HCT116 (cell line): ENCODE data around the gene C17orf67. TPM values are rescaled to one million over a fixed set of nuclear protein-coding genes. Genes with fewer than 3 reads are reported as not detected.

ENCODE experiments used
- ATAC-seq: fragments of 200-7000 bp; cut with Tn5 transposase; 2 replicates; pipeline ENCODE4 v1.9.1; 2020; ENCODE audit warnings: mild to moderate bottlenecking, moderate library complexity
- BruUV-seq: library from RNA; stranded (reverse); fragments of 400-500 nt; replicated peaks from 2 replicates; lab custom pipeline; 2021; lab: Mats Ljungman, UMichigan
- CTCF ChIA-PET: fragments of 300-600 bp; sonication (Branson Sonifier 250); formaldehyde crosslinking; loops from one replicate; lab custom pipeline; 2021; ENCODE audit warnings: antibody characterized with exemption; lab: Charles Lee
- POLR2A ChIA-PET: fragments of 300-600, 350-600 bp; sonication (Branson Sonifier 250); formaldehyde crosslinking; loops from one replicate; lab custom pipeline; 2021; ENCODE audit warnings: antibody characterized with exemption; lab: Charles Lee
- RAD21 ChIA-PET, 2 experiments: fragments of 300-600 bp; sonication (Branson Sonifier 250); formaldehyde crosslinking; loops; one replicate each; lab custom pipeline; 2023; ENCODE audit warnings: low total read pairs in 2 of 2; ENCODE audit not compliant: uncharacterized antibody in 2 of 2, unreplicated experiment in 2 of 2, low non-redundant PET in 1 of 2; lab: Charles Lee
- DNase-seq: peaks from one replicate; pipeline ENCODE4 v3.0.0-alpha.2; 2010; ENCODE audit warnings: low read depth, low spot score
- H2AFZ ChIP-seq: fragments of 200-600 bp; shearing (Covaris generic), sonication (generic); 2 replicates; pipeline ENCODE4 v1.6.1; 2017; ENCODE audit warnings: low read depth, mixed run types, mixed read lengths, antibody characterized with exemption, low read length; ENCODE audit not compliant: poor library complexity, severe bottlenecking
- H3K27ac ChIP-seq: 2 replicates; pipeline ENCODE4 v1.5.1; 2012; ENCODE audit warnings: low read depth, low read length
- H3K27me3 ChIP-seq: fragments of 200-600 bp; sonication (generic); 2 replicates; pipeline ENCODE4 v1.6.1; 2016; ENCODE audit warnings: mixed run types, low read length, mixed read lengths; ENCODE audit not compliant: insufficient read depth
- H3K36me3 ChIP-seq, 2 experiments: fragments of 200-500 bp in 1 of 2; fragments of 200-600 bp in 1 of 2; sonication (Bioruptor generic) in 1 of 2; sonication (generic) in 1 of 2; 2 replicates each; pipeline versions ENCODE4 v1.5.1 to v1.6.1; 2014 to 2016; ENCODE audit warnings: low read length in 2 of 2, inconsistent platforms in 1 of 2, mixed read lengths in 1 of 2, mixed run types in 1 of 2; ENCODE audit not compliant: insufficient read depth in 2 of 2, control insufficient read depth in 1 of 2
- H3K4me1 ChIP-seq, 2 experiments: fragments of 200-600 bp in 1 of 2; sonication (generic) in 1 of 2; 2 replicates each; pipeline versions ENCODE4 v1.5.1 to v1.6.1; 2012 to 2017; ENCODE audit warnings: low read length in 2 of 2, inconsistent platforms in 1 of 2, mild to moderate bottlenecking in 1 of 2, mixed read lengths in 1 of 2, mixed run types in 1 of 2, moderate library complexity in 1 of 2; ENCODE audit not compliant: insufficient read depth in 2 of 2, control insufficient read depth in 1 of 2
- H3K4me2 ChIP-seq: fragments of 200-600 bp; sonication (generic); 2 replicates; pipeline ENCODE4 v1.6.1; 2017; ENCODE audit warnings: mixed run types, low read length, mixed read lengths
- H3K4me3 ChIP-seq, 2 experiments: fragments of 200-600 bp in 1 of 2; sonication (generic) in 1 of 2; replicated peaks in 1 of 2; 2 replicates each; pipeline ENCODE4 v1.5.1; 2011 to 2016; ENCODE audit warnings: low read length in 2 of 2, control low read depth in 1 of 2, low read depth in 1 of 2, mild to moderate bottlenecking in 1 of 2, mixed read lengths in 1 of 2, mixed run types in 1 of 2
- H3K79me2 ChIP-seq: fragments of 200-600 bp; sonication (generic); 2 replicates; pipeline ENCODE4 v1.6.1; 2017; ENCODE audit warnings: mild to moderate bottlenecking, mixed run types, low read length, moderate library complexity, mixed read lengths; ENCODE audit not compliant: insufficient read depth
- H3K9ac ChIP-seq: fragments of 200-600 bp; sonication (generic); 2 replicates; pipeline ENCODE4 v1.6.1; 2016; ENCODE audit warnings: low read length, mixed read lengths
- H3K9me2 ChIP-seq: fragments of 200-600 bp; sonication (generic), shearing (Covaris generic); 2 replicates; pipeline ENCODE4 v1.6.1; 2017; ENCODE audit warnings: mixed run types, mild to moderate bottlenecking, moderate library complexity; ENCODE audit not compliant: insufficient read depth
- H3K9me3 ChIP-seq, 2 experiments: fragments of 200-500 bp in 1 of 2; fragments of 200-600 bp in 1 of 2; sonication (Bioruptor generic) in 1 of 2; sonication (generic) in 1 of 2; 2 replicates each; pipeline ENCODE4 v1.6.1; 2014 to 2017; ENCODE audit warnings: low read length in 2 of 2, mixed read lengths in 2 of 2, inconsistent platforms in 1 of 2, low read depth in 1 of 2, mild to moderate bottlenecking in 1 of 2, mixed run types in 1 of 2, moderate library complexity in 1 of 2; ENCODE audit not compliant: control insufficient read depth in 1 of 2, insufficient read depth in 1 of 2
- H4K20me1 ChIP-seq: fragments of 200-600 bp; sonication (generic), shearing (Covaris generic); 2 replicates; pipeline ENCODE4 v1.6.1; 2017; ENCODE audit warnings: mixed run types, mild to moderate bottlenecking, moderate library complexity; ENCODE audit not compliant: insufficient read depth
- CBX3 ChIP-seq: IDR thresholded peaks from 2 replicates; pipeline ENCODE4 v1.6.1; 2012; ENCODE audit warnings: low read depth
- CEBPB ChIP-seq: IDR thresholded peaks from 2 replicates; pipeline ENCODE4 v1.6.1; 2012; ENCODE audit warnings: low read depth
- EGR1 ChIP-seq: IDR thresholded peaks from 2 replicates; pipeline ENCODE4 v1.6.1; 2012; ENCODE audit warnings: low read depth
- FOSL1 ChIP-seq: IDR thresholded peaks from 2 replicates; pipeline ENCODE4 v1.6.1; 2012; ENCODE audit warnings: low read depth
- MAX ChIP-seq: IDR thresholded peaks from 2 replicates; pipeline ENCODE4 v1.6.1; 2012
- POLR2A ChIP-seq: IDR thresholded peaks from 2 replicates; pipeline ENCODE4 v1.7.0; 2011; ENCODE audit warnings: borderline replicate concordance; ENCODE audit not compliant: insufficient read depth, insufficient read length; ENCODE audit errors: extremely low read depth
- RAD21 ChIP-seq: IDR thresholded peaks from 2 replicates; pipeline ENCODE4 v1.6.1; 2012; ENCODE audit warnings: low read depth, mild to moderate bottlenecking
- SIN3A ChIP-seq: IDR thresholded peaks from 2 replicates; pipeline ENCODE4 v1.6.1; 2012; ENCODE audit warnings: low read depth
- SP1 ChIP-seq: IDR thresholded peaks from 2 replicates; pipeline ENCODE4 v1.6.1; 2012; ENCODE audit warnings: low read depth
- SRF ChIP-seq: IDR thresholded peaks from 2 replicates; pipeline ENCODE4 v1.6.1; 2012; ENCODE audit warnings: low read depth
- YY1 ChIP-seq: IDR thresholded peaks from 2 replicates; pipeline ENCODE4 v1.6.1; 2011; ENCODE audit warnings: low read length, low read depth, moderate library complexity, mild to moderate bottlenecking; ENCODE audit not compliant: insufficient replicate concordance; ENCODE audit errors: extremely low read depth
- ZBTB33 ChIP-seq: IDR thresholded peaks from 2 replicates; pipeline ENCODE4 v1.6.1; 2011; ENCODE audit warnings: mild to moderate bottlenecking, low read length, moderate library complexity; ENCODE audit not compliant: insufficient replicate concordance; ENCODE audit errors: extremely low read depth
- ZFX ChIP-seq: fragments of 450-650 bp; IDR thresholded peaks from 2 replicates; pipeline ENCODE4 v1.6.1; 2017
- ZNF274 ChIP-seq: fragments of 200-500 bp; sonication (Bioruptor generic); IDR thresholded peaks from 2 replicates; pipeline ENCODE4 v1.6.1; 2014; ENCODE audit warnings: mild to moderate bottlenecking, low read depth, low read length, inconsistent platforms
- intact Hi-C: fragments of 100-400 bp; cut with micrococcal nuclease; formaldehyde crosslinking; loops from 2 replicates; pipeline ENCODE4 v1.10.0; 2022
- total RNA-seq: library from RNA; stranded (reverse); gene quantifications from one replicate; pipeline ENCODE4 v1.2.1, GENCODE V29; 2021; ENCODE audit not compliant: unreplicated experiment

C17orf67 gene
- total RNA-seq, 1 experiment from 2014 or later: 0.84 TPM

GRCh38 chr17:56832446-56832845, 1.3 kb downstream of the C17orf67 start:
- no peak for ATAC-seq
- RAD21 ChIA-PET: interaction anchor here in 1 of 2 experiments (0.9 kb wide), 1 partner anchor 13 kb away, joined by 3 read pairs; no protein-coding TSS in a partner anchor
- DNase-seq: no peak
- H3K9ac ChIP-seq: peak overlapping the region; percentile 65; the same call in 1 of the 2 replicates
- TF ChIP-seq SRF (no peak), FOSL1 (no peak), MAX (no peak), POLR2A (no peak), ZFX (no peak), RAD21 (no peak), ZBTB33 (no peak), EGR1 (no peak), SP1 (no peak), CEBPB (no peak), ZNF274 (no peak), CBX3 (no peak), SIN3A (no peak), YY1 (no peak)
- POLR2A ChIA-PET: no interaction called here
- no peak overlapping the region for H3K27ac ChIP-seq
- H3K4me3 ChIP-seq: peak overlapping the region; percentile 63 to 65
- H3K27me3 ChIP-seq: no peaks in the 10 kb centered on the region
- intact Hi-C loops: loop anchor here (10.0 kb wide), 1 partner anchor 252 kb away; the partner anchor contains the start of gene AKAP1
- BruUV-seq: no TSS peak
- H3K9me2 ChIP-seq: no peaks in the 10 kb centered on the region
- peaks cover 9 to 21% of the 10 kb centered on the region in 2 experiments for H3K4me1 ChIP-seq
- no peaks in the 10 kb centered on the region for H3K9me3 ChIP-seq
- H2AFZ ChIP-seq: no peak overlapping the region
- H4K20me1 ChIP-seq: no peaks in the 10 kb centered on the region
- H3K36me3 ChIP-seq: no peaks in the 10 kb centered on the region
- CTCF ChIA-PET: no interaction called here
- no peaks in the 10 kb centered on the region for H3K79me2 ChIP-seq
- peak overlapping the region; percentile 83 for H3K4me2 ChIP-seq
